ENCODE results near the gene MORN1. TPM values are rescaled to one million over a fixed set of nuclear protein-coding genes. Genes with fewer than 3 reads are reported as not detected.

MORN1 gene
- total RNA-seq, 1 experiment from 2014 or later = 47.8 TPM

DNA sequence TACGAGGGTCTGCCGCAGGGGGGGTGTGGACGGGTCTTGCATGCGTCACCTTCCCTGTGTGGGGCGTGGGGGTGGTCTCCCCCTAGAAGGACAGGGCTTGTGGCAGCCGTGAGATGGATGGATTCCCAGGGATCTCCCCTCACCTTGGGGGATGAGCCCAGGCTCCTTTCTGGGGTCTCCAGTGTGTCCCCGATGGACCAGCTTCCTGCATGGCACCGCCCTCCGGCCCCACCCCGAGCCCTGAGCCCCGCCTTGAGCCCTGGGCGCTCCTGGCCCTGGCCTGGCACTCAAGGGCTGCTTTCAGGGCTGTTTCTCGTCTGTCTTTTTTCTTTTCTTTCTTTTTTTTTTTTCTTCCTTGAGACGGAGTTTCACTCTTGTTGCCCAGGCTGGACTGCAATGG lies 103.7 kb downstream of the MORN1 start:
- no peaks in the 10 kb centered on the region for H3K9me3 ChIP-seq (ENCODE audit: insufficient read depth, low read depth)
- peaks cover 28% of the 10 kb centered on the region for H3F3A ChIP-seq (ENCODE audit: insufficient read depth, low read depth)
- no peaks in the 10 kb centered on the region for H3K9me2 ChIP-seq (ENCODE audit: insufficient read depth)
- CTCF ChIA-PET = interaction anchor here (0.6 kb wide), 1 partner anchor 68 kb away, joined by 4 read pairs; no protein-coding TSS in a partner anchor
- H3K4me2 ChIP-seq = no peak overlapping the region
- H3K79me2 ChIP-seq (ENCODE audit: low read depth) = peaks cover 65% of the 10 kb centered on the region
- H3K27me3 ChIP-seq (ENCODE audit: insufficient read depth, low read depth) = no peaks in the 10 kb centered on the region
- H3K27ac ChIP-seq = no peak overlapping the region
- TF ChIP-seq EZH2 (IDR thresholded peaks at IDR 0.05; ENCODE audit: low read depth) = no peak
- TF ChIP-seq, protein P1, sequence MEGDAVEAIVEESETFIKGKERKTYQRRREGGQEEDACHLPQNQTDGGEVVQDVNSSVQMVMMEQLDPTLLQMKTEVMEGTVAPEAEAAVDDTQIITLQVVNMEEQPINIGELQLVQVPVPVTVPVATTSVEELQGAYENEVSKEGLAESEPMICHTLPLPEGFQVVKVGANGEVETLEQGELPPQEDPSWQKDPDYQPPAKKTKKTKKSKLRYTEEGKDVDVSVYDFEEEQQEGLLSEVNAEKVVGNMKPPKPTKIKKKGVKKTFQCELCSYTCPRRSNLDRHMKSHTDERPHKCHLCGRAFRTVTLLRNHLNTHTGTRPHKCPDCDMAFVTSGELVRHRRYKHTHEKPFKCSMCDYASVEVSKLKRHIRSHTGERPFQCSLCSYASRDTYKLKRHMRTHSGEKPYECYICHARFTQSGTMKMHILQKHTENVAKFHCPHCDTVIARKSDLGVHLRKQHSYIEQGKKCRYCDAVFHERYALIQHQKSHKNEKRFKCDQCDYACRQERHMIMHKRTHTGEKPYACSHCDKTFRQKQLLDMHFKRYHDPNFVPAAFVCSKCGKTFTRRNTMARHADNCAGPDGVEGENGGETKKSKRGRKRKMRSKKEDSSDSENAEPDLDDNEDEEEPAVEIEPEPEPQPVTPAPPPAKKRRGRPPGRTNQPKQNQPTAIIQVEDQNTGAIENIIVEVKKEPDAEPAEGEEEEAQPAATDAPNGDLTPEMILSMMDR (conservative IDR thresholded peaks at IDR 0.05) = no peak
- peaks cover 70% of the 10 kb centered on the region for H4K20me1 ChIP-seq (ENCODE audit: insufficient read depth)
- H2AFZ ChIP-seq = no peak overlapping the region
- no peak overlapping the region for H3K4me3 ChIP-seq
- intact Hi-C loops (cut with micrococcal nuclease; ENCODE audit: unreplicated experiment) = no loop called here
- no peak for DNase-seq
- POLR2A ChIA-PET (ENCODE audit: unreplicated experiment) = no interaction called here
- BruUV-seq (replicated peaks) = no TSS peak
- H3K4me1 ChIP-seq (replicated peaks; ENCODE audit: insufficient read depth) = peaks cover 34% of the 10 kb centered on the region
- no peaks in the 10 kb centered on the region for H3K36me3 ChIP-seq (ENCODE audit: low read depth)

DNA sequence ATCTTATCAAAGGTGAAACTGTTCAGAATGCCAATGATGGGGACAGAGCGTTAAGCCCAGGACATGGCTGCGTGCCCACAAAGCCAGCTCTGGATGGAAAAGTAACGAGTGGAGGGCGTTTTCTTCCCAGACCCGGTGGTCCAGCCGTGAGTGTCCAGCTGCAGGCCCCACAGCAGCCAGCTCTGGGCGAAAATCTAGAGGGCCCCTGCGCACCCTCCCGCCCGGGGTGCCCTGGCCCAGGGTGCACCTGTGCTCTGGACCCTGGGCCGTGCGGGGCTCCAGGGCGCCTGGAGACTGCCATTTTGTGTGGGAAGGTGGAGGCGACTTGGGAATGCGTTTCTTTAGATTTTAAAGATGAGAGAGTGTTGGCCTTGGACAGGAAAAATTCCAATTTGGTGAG lies 104.4 kb downstream of the MORN1 start:
- Histone ChIP-seq H3K4me3 (no peak overlapping the region), H3K79me2 (ENCODE audit: low read depth) (peaks cover 57% of the 10 kb centered on the region), H3K27me3 (ENCODE audit: insufficient read depth, low read depth) (no peaks in the 10 kb centered on the region), H3K4me1 (replicated peaks; ENCODE audit: insufficient read depth) (peaks cover 29% of the 10 kb centered on the region), H3K9me3 (ENCODE audit: insufficient read depth, low read depth) (no peaks in the 10 kb centered on the region), H3K4me2 (no peak overlapping the region), H3K27ac (no peak overlapping the region), H3K9me2 (ENCODE audit: insufficient read depth) (no peaks in the 10 kb centered on the region), H2AFZ (no peak overlapping the region), H3K36me3 (ENCODE audit: low read depth) (no peaks in the 10 kb centered on the region), H3F3A (ENCODE audit: insufficient read depth, low read depth) (peaks cover 26% of the 10 kb centered on the region), H4K20me1 (ENCODE audit: insufficient read depth) (peaks cover 62% of the 10 kb centered on the region)
- intact Hi-C loops (cut with micrococcal nuclease; ENCODE audit: unreplicated experiment) = no loop called here
- no TSS peak for BruUV-seq (replicated peaks)
- ChIA-PET CTCF (no interaction called here), POLR2A (ENCODE audit: unreplicated experiment) (no interaction called here)
- DNase-seq = no peak
- no peak for TF ChIP-seq EZH2 (IDR thresholded peaks at IDR 0.05; ENCODE audit: low read depth)
- TF ChIP-seq, protein P1 (conservative IDR thresholded peaks at IDR 0.05) = no peak

DNA sequence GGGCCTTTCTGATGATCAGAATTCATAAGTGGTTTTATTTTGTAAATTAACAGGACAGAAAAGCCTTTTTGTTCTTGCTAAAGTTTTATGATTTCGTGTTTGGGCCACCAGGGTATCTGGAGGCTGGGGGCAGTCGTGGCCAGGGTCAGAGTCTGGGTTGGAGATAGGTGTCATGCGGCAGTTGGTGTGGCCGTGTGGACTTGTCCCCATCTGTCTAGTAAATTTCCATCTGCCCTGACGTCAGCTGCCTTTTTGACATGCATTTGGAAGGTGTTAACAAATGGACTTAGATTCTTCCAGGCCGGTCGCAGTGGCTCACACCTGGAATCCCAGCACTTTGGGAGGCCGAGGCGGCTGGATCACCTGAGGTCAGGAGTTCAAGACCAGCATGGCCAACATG lies 106.4 kb downstream of the MORN1 start:
- H3K4me3 ChIP-seq = no peak overlapping the region
- no peak for DNase-seq
- no peak overlapping the region for H3K4me2 ChIP-seq
- intact Hi-C loops (cut with micrococcal nuclease; ENCODE audit: unreplicated experiment) = no loop called here
- H3K79me2 ChIP-seq (ENCODE audit: low read depth) = peaks cover 46% of the 10 kb centered on the region; the same call in 1 of the 2 replicates
- no TSS peak for BruUV-seq (replicated peaks)
- ChIA-PET POLR2A (ENCODE audit: unreplicated experiment) (no interaction called here), CTCF (no interaction called here)
- no peaks in the 10 kb centered on the region for H3K9me2 ChIP-seq (ENCODE audit: insufficient read depth)
- no peaks in the 10 kb centered on the region for H3K27me3 ChIP-seq (ENCODE audit: insufficient read depth, low read depth)
- peaks cover 57% of the 10 kb centered on the region for H4K20me1 ChIP-seq (ENCODE audit: insufficient read depth)
- TF ChIP-seq, protein P1 (conservative IDR thresholded peaks at IDR 0.05) = no peak
- TF ChIP-seq EZH2 (IDR thresholded peaks at IDR 0.05; ENCODE audit: low read depth) = no peak
- no peaks in the 10 kb centered on the region for H3K36me3 ChIP-seq (ENCODE audit: low read depth)
- no peak overlapping the region for H2AFZ ChIP-seq
- H3K27ac ChIP-seq = no peak overlapping the region
- H3K4me1 ChIP-seq (replicated peaks; ENCODE audit: insufficient read depth) = peaks cover 12% of the 10 kb centered on the region
- no peaks in the 10 kb centered on the region for H3K9me3 ChIP-seq (ENCODE audit: insufficient read depth, low read depth)
- H3F3A ChIP-seq (ENCODE audit: insufficient read depth, low read depth) = peaks cover 14% of the 10 kb centered on the region; the same call in 1 of the 2 replicates
